UCSD-AML1 (cell line): ENCODE data around the gene TRAF1.

Source experiments
- DNase-seq: peaks from one replicate; lab custom pipeline; 2025; ENCODE audit not compliant: unreplicated experiment; lab: John Stamatoyannopoulos, UW

The TRAF1 gene

DNA sequence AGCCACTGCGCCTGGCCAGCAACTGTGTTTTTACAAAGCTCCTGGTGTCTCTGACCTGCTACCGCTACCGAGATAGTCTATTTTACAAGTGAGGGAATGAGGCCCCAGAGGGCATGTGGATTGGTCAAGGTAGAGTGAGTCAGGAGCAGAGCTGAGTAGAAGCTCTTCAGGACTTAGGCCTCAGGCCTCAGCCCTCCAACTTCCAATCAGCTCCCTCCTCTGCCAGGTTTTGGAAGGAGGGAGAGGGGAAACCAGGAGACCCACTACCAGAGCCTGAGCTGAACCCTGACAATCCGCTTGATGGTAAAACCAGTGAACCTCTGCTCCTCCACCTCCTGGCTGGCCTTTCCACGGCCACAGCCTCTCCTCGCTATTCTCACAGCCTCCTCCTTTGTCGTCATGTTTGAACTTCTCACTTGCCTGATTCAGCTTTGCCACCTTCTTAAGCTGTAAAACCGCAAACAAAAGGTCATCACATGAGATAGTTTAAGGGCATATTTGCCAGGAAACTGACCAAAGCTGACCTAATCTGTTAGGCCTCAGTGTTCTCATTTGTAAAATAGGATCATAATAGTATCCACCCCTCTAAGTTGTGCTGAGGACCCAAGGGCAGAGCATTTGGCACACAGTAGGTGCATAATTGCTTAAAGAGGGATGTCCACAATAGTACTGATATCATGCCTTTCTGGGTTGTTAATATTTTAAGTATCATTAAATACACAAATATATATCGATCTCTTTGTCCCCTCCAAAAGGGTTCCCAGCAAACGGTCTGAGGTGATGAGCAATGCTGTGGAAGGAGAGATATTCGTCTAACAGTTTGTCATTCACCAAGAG lies 1.7 kb downstream of the TRAF1 start:
- no peak for DNase-seq

DNA sequence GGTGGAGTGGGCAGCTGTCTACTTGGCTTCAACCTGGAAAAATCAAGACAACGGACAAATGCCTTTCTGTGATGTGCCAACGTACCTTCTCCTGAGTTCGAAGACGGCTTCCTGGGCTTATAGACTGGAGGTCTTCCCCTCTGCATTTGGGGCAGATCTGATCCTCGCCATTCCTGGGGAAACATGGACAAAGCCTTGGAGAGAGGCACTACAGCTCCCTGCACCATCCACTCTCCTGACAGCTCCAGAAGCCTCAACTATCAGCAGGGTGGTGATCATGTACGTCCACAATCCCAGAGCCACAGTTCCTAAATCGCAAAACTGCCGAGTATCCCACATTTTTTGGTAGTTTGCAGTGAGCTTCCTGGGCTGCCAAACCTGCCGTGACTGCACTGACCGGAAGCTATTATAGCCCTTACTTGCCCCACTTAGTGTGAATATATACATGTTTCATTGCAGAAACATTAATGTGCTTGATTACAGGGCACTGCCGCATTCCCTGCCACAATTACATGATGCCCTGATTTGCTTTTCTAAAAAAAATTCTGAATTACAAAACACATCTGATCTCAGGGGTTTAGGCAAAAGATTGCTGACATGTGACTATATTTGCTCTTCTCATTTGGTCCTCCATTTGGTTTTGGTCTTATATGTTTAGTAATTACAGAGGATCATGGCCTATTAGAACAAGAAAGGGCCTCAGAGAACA lies 2.8 kb downstream of the TRAF1 start:
- no peak for DNase-seq

DNA sequence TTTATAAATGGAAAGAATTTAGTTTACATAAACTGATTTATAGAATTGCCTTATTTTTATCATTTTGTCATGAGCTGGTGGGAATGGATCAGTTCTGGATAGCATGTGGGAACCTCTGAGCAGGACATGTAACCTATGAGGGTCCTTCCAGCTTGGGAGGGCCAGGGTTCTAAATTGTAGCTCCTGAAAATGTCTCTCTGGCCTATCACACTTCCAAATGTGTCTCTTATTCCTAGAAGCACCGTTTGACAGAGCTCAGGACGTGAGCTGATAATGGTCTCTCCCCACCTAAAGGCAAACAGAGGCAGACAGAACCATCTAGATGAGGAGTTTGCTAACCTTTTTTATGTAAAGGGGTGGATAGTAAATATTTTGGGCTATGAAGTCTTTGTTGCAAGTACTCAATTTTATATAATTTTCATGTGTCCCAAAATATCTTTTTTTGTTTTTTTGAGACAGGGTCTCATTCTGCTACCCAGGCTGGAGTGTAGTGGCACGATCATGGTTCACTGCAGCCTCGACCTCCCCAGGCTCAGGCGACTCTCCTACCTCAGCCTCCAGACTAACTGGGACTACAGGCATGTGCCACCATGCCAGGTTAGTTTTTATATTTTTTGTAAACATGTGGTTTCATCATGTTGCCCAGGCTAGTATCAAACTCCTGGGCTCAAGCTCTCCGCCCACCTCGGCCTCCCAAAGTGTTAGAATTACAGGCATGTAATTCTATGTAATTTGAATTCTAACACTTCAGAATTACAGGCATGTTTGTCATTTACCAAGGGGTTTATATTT lies 4.0 kb downstream of the TRAF1 start:
- DNase-seq: no peak

DNA sequence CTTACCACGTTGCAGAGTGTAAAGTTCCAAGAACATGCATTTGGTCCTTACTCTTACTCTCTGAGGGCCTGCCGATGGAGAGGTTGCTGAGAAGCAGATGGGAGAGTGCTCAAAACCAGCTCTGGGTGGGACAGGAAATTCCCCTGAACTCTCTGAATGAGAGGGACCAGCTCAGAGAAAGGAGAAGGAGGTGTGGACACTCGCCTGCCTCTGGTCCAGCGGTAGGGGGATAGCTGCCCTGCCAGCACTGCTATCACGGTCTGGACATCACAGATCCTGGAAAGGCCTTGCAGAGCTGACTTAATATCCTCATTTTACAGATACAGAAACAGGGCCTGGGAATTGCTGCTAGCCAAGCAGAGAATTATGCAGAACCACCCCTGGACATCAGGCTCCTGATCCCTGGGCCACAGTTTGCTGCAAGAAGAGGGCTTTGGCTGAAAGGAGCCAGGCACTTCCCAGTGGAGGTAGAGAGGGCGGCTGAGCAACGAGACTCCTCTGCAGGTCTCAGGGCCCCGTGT lies 4.9 kb downstream of the TRAF1 start:
- DNase-seq: no peak

DNA sequence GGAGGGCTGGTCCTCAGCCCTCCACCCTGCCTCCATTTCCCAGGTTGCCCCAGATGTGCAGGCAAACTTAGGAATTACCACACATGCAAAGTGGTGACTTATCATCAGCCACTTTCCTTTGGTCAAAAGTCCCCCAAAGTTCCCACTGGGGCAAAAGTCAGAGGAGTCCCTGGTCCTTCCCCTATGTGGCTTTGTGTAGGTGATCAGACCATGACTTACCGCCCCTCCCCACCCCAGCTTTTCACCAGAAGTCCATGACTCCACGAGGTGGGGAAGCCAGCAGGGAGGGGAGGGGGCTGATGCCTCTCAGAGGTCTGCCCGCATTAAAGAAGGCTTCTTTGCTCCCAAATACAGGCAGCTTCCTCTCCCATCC lies 5.8 kb downstream of the TRAF1 start:
- DNase-seq: no peak

DNA sequence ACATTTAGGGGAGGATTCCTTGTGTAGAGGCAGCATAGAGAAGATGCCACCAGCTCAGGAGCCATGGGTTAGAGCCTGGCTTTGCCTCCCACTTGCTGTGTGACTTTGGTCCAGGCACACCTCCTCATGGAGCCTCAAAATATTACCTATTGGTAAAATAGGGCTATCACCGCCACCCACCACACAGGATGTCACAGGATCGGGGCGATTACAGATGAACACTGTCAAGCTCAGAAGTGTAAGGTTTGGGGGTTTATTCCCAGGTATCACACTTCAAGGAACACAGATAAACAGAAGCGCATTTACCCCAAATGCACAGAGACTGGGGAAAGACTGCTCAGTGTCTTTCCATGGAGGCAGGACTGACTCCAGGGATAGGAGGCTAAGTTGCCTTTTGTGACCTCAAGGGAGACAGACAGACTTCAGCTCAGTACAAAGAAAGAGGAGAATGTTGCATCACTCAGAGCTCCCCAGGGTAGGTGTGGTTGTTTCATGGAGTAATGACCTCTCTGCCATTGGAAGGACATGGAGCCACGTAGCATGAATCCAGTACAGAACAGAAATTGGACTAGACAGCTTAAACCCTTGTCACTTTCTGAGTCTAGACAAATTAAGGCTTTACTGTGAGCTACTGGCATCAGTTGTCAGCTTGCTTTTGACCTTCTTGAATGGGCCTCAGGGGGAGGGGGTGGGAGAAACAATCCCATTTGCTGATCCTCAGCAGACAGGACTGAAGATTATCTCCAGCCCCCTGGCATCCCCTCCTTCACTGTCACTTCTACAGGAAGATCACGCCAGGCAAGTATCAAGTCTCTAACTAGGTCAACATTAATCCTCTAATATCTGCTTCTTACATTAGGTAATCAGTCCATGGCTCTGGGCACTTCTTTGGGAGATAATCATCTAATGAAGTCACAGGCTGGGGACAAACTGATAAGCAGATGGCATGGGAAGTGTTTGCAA lies 6.5 kb downstream of the TRAF1 start:
- DNase-seq: no peak

DNA sequence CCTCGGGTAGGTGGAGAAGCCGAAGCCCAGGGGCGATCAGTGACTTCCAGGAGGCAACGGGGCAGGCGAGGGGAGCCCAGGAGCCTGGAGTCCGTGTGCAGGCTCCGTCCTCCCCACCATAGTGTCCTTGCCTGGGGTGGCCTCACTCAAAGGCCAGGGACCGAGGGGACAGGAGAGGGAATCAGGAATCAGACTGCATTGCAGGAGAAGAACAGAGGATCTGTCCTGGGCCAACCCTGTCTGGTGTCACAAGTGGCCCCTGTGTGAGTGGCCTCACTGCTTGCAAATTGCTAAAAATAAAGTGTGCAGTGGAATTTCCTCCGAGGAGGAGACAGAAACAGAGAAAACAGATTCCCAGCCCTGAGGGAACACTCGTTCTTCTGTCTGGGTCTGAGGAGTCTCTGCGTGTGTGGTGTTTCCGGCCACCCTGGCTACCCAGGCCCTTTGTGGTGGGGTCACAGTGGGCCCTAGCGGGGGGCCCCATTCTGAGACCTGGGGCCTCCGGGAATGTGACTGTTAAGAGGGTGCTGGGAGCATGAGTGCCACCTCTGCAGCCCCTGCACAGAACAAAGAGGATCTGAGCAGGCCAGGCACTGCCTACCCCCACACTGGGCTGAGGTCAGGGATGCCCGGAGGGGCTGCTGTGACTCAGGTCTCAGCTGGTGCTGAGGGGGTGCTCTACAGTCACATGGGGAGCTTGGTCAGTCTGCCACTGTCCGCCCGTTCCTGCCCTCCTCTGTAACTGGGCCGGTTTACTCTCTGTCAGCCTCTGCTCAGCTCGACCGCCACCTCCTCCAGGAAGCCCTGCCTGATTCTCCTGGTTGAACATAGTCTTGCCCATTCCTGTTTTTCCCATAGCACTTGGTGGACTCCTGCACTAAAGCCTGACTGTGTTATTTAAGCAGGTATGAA lies 7.4 kb downstream of the TRAF1 start:
- DNase-seq: no peak

DNA sequence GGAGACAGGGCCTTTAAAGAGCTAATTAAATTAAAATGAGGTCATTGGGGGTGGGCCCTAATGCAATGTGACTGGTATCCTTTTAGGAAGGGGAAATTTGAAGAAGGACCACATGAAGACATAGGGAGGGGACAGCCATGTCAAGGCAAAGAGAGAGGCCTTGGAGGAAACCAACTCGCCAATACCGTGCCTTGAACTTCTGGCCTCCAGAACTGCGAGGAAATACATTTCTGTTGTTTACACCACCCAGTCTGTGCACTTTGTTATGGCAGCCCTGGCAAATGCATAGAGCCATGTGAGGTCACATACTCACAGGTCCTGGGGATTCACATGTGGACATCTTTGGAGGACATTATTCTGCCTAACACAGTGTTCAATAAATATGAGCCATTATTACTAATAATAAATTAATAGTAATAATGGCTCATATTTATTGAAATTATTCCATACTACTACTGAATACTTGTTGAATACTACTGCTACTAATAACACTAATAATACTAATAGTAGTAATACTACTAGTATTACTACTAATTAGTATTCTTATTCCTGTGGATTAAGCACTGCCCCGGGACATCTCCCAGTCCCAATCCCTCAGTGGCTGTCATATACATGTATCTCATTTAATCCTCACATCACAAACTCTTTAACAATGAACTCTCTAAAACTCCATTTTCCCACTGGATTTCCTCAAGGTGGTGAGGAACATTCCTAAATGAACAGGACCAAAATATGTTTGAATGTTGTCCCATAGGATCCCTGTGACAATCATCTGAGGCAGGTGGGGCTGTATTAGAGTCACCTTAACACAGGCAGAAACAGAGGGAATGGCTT lies 8.4 kb downstream of the TRAF1 start:
- DNase-seq: no peak

DNA sequence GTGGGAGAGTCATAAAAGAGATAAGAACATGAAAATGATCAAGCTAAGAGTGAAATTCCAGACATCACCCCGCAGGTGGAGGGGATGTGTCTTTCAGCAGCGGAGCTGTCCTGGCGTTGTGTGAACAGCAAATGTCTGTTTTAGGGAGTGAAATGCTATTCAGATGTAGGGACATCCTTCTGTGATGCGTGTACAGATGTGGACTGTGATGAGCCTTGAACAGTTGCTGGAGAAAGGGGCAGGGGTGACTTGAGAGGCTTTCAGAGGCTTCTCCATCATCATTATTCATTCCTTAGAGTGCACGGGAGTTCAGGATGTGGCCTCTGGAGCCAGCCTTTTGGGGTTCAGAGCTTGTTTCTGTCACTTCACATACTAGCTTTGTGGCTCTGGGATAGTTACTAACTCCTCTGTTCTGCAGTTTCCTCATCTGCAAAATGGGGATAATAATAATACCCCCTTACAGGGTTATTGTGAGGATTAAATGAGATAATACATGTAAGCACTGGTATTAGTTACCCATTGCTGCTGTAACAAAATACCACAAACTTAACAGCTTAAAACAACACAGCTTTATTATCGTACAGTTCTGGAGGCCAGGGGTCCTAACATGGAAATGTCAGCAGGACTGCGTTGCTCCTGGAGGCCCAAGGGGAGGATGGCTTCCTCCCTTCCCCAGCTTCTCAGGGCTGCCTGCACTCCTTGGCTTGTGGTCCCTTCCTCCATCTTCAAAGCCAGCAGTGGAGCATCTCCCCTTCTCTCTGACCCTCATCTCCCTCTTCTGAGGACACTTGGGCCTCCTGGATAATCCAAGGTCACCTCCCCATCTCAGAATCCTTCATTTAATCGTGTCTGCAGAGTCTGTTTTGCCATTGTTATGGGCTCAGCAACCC lies 9.4 kb downstream of the TRAF1 start:
- no peak for DNase-seq

DNA sequence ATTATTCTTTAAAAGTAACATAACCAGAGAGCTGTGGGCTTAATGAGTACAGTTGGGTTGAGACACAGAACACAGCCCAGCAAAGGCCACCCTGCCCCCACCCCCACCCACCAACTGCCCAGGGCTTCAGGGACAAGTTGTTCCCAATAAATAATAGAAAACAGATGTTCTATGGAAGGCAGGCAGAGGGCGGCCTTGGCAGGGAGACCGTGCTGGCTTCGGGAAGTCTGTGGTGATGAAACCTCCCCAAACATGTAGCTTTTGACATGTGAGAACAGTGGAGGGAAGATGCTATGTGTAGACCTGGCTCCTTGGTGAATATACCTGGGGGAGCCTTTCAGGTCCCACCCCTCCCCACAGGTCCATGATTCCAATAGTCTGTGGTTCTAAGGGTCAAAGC lies 10.0 kb downstream of the TRAF1 start:
- DNase-seq: no peak

DNA sequence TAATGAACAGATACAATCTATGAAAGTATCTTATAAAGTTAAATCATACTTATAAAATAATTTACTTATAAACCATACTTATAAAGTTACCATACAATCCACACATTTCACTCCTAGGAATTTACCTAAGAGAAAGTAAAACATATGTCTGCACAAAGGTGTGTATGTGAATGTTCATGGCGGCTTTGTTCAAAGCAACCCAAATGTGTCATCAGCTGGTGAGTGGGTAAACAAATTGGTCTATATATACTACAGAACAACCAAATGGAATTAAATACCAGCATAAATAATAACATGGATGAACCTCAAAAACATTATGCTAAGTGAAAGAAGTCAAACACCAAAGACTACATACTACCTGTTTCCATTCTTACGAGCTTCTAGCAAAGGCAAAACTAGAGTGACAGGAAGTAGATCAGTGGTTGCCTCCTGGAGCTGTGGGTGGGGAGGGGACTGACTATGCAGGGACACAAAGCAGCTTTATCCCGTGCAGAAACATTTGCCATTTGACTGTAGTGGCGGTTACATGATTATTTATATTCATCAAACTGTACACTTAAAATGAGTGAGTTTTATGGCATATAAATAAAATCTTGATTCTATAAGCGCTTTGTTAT lies 10.6 kb downstream of the TRAF1 start:
- DNase-seq: no peak

DNA sequence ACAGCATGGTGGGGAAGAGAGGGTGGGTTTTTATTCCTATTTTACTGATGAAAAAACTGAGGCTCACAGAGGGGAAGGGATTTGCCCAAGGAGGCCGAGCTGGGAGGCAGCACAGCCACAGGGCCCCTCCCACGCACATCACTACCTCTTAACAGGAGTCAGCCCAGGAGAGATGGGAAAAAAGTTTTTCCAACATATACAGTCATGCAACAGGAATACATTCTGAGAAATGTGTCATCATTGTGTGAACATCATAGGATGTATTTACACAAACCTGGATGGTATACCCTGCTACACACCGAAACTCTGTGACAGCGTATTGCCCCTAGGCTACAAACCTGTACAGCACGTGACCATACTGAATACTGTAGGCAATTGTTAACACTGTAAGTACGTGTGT lies 11.6 kb downstream of the TRAF1 start:
- no peak for DNase-seq

DNA sequence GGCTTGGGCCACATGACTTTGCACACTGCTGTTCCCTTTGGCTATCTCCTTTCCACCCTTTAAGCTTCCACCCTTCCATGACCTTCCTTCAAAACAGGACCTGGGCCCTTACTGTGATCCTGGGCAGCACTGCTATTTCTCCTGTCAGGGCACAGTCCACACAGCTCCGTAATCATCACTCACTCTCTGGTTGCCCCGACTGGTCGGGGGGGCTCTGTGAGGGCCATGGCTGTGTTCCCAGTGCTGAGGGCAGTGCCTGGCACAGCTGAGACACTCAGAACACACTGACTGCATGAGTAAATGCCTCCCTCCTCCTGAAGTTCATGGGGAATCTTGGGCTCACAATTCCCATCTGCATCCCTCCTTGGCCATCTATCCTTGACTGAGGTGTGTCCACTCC lies 12.2 kb downstream of the TRAF1 start:
- DNase-seq: no peak

DNA sequence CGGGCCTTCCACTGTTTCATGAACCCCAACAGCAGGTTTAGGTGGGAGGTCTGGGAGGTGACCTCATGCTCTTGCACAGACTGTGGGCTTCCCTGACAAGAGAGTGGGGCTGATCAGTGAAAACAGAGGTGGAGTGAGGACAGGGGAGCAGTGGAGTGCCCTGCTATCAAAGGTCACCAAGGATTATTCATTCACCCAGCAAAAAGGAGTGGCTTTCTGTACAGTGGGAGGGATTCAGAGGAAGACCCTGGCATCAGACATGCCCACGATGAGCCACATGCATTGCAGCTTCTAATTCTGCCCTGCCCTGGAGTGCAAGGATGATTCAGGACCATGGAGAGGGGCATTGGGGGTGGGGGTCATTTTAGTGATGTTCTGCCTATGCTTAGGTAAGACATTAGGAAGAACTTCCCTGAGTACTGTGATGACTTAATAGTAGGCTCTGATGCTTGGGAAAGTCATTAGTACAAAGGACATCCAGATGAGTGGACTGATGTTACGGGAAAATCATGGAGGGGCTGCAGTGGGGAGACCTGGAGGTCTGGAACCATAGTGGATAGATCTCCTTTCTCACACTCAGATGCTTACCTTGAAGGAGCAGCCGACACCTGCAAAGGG lies 12.8 kb downstream of the TRAF1 start:
- peak; percentile 32 for DNase-seq

DNA sequence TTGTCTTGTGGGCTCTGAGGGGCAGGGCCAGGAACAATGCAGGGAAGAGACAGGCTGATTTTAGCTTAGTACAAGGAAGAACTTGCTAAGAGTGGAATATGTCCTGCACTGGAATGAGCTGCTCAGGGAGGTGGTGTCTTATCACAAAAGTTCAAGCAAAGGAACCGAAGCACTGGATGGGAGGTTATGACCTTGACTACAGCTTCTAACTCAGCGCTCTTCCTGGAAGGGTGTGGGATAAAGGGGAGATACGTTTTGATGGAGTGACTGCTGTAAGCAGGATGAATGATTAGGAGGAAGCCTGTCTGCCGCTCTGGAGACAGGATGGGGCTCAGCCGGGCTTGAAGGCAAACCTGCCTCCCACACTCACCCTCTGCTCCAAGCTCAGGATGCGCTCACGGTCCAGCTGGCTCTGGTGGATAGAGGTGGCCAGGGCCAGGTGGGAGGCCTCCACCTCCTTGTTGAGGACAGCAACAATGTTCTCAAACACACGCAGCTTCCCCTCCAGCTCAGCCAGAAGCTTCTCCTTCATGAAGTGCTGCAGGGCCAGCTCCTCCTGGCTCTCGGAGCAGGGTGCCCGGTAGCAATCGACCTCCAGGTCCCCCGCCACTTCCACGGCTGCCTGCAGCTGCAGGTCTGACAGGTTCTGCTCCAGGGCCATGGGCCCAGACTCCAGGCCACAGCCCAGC lies 13.5 kb downstream of the TRAF1 start:
- DNase-seq: no peak

DNA sequence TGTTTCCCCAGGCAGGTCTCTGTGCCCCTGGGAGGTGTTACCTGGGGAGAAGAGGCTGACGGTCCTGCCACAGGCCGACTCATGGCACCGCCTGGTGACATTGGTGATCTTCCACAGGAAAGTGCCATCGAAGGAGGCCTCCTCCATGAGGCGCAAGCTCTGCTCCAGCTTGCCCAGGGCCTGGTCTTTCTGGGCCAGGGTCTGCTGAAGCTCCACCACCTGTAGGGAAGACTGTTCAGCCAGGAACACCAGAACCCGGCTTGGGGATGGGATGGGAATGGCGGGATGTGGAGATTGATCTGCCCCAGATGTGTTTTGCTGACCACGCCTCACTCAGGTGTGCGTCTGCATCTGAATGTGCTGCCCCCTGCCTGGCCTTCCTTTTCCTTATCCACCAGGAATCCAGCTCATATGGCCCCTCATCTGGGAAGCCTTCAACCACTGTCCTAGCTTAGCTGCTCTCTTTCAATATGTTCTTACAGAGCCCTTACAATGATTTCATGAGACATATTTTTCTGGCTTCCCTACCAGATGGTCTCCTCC lies 15.2 kb downstream of the TRAF1 start:
- no peak for DNase-seq
